Measurements from ENCODE around the gene RPS3.

- no peak for TF ChIP-seq POLR2A (IDR thresholded peaks at IDR 0.05)
- TF ChIP-seq, protein P1, sequence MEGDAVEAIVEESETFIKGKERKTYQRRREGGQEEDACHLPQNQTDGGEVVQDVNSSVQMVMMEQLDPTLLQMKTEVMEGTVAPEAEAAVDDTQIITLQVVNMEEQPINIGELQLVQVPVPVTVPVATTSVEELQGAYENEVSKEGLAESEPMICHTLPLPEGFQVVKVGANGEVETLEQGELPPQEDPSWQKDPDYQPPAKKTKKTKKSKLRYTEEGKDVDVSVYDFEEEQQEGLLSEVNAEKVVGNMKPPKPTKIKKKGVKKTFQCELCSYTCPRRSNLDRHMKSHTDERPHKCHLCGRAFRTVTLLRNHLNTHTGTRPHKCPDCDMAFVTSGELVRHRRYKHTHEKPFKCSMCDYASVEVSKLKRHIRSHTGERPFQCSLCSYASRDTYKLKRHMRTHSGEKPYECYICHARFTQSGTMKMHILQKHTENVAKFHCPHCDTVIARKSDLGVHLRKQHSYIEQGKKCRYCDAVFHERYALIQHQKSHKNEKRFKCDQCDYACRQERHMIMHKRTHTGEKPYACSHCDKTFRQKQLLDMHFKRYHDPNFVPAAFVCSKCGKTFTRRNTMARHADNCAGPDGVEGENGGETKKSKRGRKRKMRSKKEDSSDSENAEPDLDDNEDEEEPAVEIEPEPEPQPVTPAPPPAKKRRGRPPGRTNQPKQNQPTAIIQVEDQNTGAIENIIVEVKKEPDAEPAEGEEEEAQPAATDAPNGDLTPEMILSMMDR (IDR thresholded peaks at IDR 0.05): no peak
These were observed 26.1 kb upstream of the RPS3 start for GRCh38 chr11:75373201-75373600.
